ENCODE results near the gene PAQR4.

The PAQR4 gene

GRCh38 chr16:2981899-2982250 is 12.7 kb downstream of the PAQR4 start:
- TF ChIP-seq, protein P1, sequence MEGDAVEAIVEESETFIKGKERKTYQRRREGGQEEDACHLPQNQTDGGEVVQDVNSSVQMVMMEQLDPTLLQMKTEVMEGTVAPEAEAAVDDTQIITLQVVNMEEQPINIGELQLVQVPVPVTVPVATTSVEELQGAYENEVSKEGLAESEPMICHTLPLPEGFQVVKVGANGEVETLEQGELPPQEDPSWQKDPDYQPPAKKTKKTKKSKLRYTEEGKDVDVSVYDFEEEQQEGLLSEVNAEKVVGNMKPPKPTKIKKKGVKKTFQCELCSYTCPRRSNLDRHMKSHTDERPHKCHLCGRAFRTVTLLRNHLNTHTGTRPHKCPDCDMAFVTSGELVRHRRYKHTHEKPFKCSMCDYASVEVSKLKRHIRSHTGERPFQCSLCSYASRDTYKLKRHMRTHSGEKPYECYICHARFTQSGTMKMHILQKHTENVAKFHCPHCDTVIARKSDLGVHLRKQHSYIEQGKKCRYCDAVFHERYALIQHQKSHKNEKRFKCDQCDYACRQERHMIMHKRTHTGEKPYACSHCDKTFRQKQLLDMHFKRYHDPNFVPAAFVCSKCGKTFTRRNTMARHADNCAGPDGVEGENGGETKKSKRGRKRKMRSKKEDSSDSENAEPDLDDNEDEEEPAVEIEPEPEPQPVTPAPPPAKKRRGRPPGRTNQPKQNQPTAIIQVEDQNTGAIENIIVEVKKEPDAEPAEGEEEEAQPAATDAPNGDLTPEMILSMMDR (IDR thresholded peaks at IDR 0.05) = no peak

DNA sequence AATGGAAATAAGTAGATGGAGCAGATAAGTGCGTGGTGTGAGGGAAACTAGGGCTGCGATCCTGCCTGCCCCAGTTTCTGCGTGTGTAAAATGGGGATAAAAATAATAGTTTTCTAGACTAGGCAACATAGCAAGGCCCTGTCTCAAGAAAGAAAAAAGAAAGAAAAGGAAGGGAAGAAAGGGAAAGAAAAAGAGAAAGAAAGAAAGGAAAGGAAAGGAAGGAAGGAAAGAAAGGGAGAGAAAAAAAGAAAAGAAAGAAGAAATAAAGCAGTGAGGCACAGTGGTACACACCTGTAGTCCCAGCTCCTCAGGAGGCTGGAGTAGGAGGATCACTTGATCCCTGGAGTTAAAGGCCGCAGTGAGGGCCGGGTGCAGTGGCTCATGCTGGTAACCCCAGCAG is 13.3 kb downstream of the PAQR4 start:
- TF ChIP-seq, protein P1 (IDR thresholded peaks at IDR 0.05) = no peak

GRCh38 chr16:2983706-2984136 is 14.6 kb downstream of the PAQR4 start:
- TF ChIP-seq, protein P1 (IDR thresholded peaks at IDR 0.05) = peak; percentile 96

- TF ChIP-seq, protein P1 (IDR thresholded peaks at IDR 0.05) = no peak
Measured at GRCh38 chr16:2985462-2985861, 16.3 kb downstream of the PAQR4 start.

DNA sequence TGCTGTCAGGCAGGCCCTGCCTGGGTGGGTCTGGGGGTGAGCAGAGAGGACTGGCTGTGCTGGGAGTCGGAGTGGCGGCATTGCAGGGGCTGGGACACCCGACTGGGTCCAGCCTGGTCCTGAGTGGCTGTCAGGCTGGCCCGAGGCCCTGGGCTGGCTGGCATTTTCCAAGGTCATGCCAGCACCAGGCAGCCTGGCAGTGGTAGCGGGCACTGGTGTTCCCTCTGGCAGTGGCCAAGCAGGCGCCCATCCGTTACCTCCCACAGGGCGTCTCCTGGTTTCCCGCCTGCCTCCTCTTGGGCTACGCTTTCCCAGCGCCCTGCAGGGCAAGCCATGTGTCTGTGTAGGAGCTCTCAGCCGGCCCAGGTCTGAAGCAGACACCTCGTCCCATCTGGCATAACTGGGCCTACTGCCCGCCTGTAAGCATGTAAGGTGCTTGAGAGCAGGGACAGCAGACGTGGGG is 16.8 kb downstream of the PAQR4 start:
- TF ChIP-seq, protein P1 (IDR thresholded peaks at IDR 0.05) = no peak

DNA sequence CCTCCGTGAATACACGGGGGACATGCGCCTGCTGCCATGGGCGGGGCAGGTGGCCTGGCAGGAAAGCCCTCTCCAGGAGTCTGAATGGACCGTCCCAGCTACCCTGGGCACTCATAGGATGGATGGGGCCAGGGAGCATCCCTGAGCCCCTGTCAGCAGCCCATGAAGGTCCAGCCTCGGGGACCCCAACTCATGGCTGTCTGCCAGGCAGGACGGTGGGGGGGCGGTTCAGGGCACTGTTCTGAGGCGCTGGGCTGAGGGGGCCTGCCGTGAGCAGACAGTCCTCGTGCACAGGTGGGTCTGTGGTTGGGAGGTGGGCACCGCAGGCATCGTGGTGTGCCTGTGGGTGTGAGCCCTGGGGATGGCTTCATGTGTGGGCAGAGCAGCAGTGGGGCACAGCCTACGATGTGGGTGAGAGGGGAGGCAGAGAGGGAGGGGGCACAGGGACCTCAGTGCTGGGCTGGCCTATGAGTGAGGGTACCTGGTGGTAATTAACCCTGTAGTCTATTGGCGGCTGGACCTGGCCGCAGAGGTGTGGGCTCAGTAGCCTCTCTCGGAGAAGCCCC is 17.6 kb downstream of the PAQR4 start:
- TF ChIP-seq, protein P1 (IDR thresholded peaks at IDR 0.05) = no peak

DNA sequence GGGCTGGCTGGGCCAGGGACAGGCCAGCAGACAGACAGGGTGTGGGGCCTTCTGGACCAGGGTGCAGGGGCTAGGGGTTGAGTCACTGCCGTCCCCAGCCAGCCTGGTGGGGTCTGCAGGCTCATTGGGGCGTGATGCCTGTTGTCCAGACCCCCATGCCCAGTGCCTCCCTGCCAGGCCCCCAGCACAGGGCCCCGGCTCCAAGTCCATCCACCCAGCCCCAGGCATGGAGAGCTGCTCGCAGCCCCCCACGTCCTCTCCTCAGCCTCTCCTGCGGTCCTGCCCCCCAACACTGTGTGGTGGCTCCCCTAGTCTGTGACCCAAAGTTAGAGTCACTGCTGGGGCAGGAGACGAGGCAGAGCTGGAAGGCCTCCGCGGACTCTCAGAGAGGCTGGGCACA is 18.1 kb downstream of the PAQR4 start:
- TF ChIP-seq, protein P1 (IDR thresholded peaks at IDR 0.05) = no peak

DNA sequence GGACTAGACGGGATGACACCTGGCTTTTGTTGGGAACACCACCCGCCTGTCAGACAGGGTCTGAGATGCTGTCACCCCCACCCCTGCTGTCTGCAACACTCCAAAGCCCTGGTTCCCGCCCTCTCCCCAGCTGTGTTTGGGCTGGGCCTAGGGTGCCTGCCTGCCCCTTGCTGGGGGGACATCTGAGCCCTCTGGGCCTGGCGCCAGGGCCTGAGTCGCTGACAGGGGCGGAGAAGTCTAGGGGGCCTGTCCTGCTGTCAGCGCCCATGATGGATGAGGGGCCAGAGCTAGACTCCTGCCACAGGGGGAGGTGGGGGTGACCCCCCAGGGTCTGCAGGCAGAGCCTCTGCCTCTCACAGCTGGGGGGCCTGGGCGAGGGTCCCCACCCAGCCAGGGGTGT is 18.7 kb downstream of the PAQR4 start:
- TF ChIP-seq, protein P1 (IDR thresholded peaks at IDR 0.05) = no peak

Data from LNCAP (cell line).